GM11168 (cell line): ENCODE results near the gene TUBB.
"Not testable (repeated sequence)": the region's sequence is repeated elsewhere in the genome, so short reads cannot be mapped to it uniquely, and the experiment has no call there.

ENCODE experiments used
- in situ Hi-C: fragments of 300-500 bp; cut with MboI; formaldehyde crosslinking; loops from one replicate; pipeline ENCODE4 v1.12.0; 2022; ENCODE audit warnings: low sequenced_read_pairs; ENCODE audit not compliant: unreplicated experiment

TUBB gene

DNA sequence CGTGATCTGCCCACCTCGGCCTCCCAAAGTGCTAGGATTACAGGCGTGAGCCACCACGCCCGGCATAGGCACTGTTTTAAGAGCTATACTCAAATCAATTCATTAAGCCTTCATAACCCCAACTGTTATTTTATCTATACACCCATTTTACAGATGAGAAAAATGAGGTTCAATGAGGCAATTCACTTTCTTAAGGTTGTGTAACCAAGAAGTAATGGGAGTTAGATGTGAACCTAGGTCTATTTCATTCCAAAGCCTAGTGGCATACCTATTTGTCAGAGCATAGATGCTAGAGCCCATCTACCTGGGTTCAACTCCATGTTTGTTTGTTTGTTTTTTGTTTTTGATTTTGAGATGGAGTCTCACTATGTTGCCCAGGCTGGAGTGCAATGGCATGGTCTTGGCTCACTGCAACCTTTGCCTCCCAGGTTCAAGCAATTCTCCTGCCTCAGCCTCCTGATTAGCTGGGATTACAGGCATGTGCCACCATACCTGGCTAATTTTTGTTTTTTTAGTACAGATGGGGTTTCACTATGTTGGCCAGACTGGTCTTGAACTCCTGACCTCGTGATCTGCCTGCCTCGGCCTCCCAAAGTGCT is 36.4 kb downstream of the TUBB start:
- in situ Hi-C loops = not testable (repeated sequence)

DNA sequence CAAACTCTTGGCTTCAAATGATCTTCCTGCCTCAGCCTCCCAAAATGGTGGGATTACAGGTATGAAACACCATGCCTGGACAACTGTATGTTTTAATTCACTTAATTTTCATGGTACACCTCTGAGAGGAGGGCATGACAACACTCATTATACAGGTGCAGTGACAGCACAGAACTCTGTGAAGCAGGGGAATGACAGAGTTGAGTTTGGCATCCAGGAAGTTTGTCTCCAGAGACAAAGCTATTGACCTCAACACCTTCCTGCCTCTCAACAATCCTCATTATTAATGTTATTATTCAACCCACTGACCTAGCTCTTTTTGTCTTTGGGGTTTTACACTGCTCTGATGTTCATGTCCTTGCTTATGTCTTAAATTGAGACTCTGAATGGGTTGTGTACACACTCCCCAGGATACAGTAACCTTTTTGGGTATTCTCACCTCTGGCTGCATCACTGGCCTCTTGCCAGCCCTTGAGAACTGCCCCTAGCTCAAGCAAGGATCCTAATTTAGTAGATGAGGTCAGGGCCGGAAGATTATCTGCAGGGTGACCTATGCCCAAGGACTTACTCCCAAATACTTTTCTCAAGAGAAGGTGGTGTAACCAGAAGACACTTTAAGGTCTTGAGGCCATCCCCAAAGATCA is 37.2 kb downstream of the TUBB start:
- in situ Hi-C loops = no loop called here

DNA sequence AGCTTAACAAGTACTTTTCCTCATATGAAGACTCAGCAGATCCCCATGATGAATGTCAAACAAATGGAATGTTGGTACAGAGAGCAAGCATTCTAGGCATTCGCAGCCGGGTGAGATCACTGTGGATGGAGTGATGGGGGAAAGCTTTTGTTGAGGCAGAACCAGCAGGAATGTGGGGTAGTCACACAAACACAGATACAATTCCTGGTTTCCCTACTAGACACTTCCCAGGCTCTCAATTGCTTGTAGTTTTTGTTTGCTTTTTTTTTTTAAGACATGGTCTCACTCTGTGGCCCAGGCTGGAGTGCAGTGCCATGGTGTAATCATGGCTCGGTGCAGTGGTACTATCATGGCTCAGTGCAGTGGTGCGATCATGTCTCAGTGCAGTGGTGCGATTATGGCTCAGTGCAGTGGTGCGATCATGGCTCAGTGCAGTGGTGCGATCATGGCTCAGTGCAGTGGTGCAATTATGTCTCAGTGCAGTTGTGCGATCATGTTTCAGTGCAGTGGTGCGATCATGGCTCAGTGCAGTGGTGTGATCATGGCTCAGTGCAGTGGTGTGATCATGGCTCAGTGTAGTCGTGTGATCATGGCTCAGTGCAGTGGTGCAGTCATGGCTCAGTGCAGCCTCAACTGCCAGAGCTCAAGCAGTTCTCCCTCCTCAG is 39.6 kb downstream of the TUBB start:
- in situ Hi-C loops = no loop called here

- in situ Hi-C loops = no loop called here
Observed at GRCh38 chr6:30760549-30760948, 40.4 kb downstream of the TUBB start.

- in situ Hi-C loops = no loop called here
Observed at GRCh38 chr6:30761791-30762429, 41.8 kb downstream of the TUBB start.

- in situ Hi-C loops = no loop called here
Observed at GRCh38 chr6:30763155-30763617, 43.0 kb downstream of the TUBB start.

DNA sequence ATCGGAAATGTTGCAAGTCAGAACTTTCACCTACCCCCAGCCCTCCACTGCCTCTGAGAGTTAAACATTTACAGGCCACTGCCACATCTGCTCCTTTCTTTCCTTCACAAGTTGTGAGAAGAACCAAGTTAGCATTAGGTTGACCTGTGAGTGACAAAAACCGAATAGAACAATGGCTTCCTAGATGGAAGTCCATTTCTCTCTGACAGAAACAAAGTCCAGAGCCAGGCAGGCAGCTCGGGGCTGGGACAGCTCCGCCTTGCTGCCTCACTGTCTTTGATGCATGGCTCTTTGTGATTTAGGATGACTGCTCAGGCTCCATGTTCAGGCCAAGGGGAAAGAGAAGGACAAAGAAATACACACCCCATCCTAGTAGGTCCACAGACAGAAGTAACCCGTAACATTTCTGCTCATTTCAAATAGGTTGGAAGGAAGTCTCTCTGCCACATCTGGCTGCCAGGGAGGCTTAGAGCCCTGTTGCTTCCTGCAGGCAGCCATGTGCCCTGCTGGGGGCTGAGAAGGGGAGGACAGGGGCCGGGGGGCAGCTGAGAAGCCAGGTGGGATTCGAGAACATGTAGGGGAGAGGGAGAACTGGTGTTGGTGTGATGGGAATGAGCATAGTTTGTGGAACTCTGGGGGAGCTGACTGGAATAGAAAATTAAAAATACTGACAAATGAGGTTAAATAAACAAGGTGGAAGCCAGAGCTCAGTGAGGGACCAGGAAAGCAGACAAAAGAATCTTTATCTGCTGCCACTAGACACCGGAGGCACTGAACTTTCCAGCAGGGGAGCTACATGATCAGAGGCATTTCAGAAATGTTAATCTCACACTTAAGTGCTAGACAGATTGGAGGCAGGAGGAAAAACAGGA is 43.7 kb downstream of the TUBB start:
- in situ Hi-C loops = no loop called here

GRCh38 chr6:30764490-30765043 is 44.4 kb downstream of the TUBB start:
- in situ Hi-C loops = not testable (repeated sequence)

- in situ Hi-C loops = not testable (repeated sequence)
Observed at GRCh38 chr6:30765495-30765894, 45.3 kb downstream of the TUBB start.

DNA sequence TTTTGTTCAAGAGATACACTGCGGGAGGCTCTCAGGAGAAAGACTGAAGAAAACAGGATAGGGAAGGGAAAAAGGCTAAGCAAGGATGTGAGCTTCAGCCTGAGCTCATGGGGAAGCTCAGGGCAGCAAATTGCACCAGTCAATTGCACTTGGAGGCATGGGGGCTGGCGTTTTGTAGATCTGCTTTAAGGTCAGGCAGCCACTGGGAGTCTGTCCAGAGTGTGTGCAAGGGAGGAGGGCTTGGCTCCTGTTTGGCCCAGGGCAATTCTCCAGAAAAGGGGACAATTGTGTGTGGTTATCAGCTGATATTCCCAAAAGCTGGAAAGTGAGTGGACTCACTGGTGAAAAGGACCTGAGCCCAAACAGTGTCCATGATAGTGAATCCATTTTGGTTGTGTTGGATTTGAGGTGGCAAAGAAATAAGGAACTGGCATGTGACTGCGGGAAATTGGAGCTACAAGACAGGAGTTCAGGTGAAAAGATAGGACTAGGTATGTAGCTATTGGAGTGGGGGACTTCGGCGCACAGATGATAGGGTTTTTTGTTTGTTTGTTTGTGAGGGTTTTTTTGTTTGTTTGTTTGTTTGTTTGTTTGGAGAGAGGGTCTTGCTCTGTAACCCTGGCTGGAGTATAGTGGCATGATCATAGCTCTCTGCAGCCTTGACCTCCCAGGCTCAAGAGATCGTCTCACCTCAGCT is 46.5 kb downstream of the TUBB start:
- in situ Hi-C loops = no loop called here

DNA sequence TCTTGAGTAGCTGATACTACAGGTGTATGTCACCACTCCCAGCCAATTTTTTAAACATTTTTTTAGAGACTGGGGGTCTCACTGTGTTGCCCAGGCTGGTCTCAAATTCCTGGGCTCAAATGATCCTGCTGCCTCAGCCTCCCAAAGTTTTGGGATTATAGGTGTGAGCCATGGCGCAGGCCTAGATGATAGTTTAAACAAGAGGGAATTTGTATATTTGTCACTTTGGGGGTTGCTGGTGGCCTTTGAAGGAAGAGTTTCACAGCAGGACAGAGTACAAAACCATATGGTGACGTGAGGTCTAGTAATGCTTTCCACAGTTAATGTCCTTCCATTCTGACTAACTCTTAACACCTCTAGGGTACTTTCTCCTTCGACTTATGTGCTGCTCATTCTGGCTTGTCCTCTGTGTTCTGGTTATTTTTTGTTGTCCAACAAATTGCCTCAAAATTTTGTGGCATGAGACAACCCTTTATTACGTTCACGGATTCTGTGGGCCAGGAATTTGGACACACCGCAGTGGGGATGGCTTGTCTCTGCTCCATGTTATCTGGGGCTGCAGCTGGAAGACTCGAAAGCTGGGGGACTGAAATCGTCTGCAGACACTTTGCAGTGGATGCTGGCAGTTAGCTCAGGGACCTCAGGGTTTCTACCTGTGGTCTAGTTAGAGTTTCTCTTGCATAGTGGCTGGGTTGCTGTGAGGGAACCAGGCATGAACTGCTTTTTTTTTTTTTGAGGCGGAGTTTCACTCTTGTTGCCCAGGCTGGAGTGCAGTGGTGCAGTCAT is 47.2 kb downstream of the TUBB start:
- in situ Hi-C loops = no loop called here

GRCh38 chr6:30767944-30768301 is 47.8 kb downstream of the TUBB start:
- in situ Hi-C loops = no loop called here

- in situ Hi-C loops = no loop called here
Observed at GRCh38 chr6:30768634-30769087, 48.5 kb downstream of the TUBB start.

DNA sequence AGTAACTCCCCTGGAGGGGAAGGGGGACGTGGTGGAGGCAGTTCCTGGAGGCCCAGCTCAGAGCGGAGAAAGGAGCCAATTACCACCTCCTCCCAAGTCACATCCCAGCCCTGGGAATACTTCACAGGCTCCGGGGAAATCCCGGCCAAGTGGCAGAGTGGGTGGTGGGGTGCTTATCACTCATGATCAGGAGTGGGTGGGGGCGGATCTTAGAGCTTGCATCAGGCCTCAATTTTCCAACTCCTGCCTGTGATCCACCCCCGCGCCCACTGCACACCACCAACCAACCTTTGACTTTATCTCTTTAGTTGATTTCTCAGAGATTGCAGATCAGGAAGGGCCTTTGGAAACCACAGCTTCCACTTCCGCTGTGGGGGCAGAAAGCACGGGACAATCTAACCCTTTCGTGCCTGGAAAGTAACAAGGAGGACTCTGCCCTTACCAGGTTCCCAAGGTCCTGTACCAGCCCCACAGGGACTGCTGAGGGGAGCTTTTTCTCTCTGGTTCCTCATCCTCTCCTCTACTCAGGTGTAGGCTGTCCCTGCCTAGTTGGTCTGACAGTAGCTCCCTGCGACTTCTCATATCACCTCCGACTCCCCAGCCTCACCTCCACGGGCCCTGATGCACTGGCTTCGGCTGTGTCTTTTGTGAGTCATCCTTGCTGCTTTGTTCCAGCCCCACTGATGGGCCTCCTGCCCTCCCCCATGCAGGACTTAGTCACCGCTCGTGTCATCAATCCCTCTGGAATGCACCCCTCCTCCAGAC is 49.1 kb downstream of the TUBB start:
- in situ Hi-C loops = no loop called here

GRCh38 chr6:30769853-30770524 is 49.8 kb downstream of the TUBB start:
- in situ Hi-C loops = no loop called here

- in situ Hi-C loops = no loop called here
Observed at GRCh38 chr6:30770592-30770991, 50.4 kb downstream of the TUBB start.

- in situ Hi-C loops = no loop called here
Observed at GRCh38 chr6:30774701-30775100, 54.5 kb downstream of the TUBB start.
